K562 (cell line): ENCODE measurements around the gene SLK. TPM values are rescaled to one million over a fixed set of nuclear protein-coding genes. Genes with fewer than 3 reads are reported as not detected.

Experiments used
- ATAC-seq: fragments of 200-7000 bp; cut with Tn5 transposase; 3 replicates; pipeline ENCODE4 v1.9.1; 2020; ENCODE audit warnings: moderate library complexity
- BruUV-seq: library from RNA; stranded (reverse); fragments of 400-500 nt; replicated peaks from 2 replicates; lab custom pipeline; 2021; lab: Mats Ljungman, UMichigan
- CTCF ChIA-PET: fragments of 300-600 bp; formaldehyde crosslinking; extraction: SDS; loops from one replicate; lab custom pipeline; 2021; ENCODE audit warnings: low intra/inter-chr PET ratio; lab: Yijun Ruan, JAX
- POLR2A ChIA-PET: fragments of 300-600, 350-650 bp; sonication (Branson Sonifier 250); formaldehyde crosslinking; extraction: SDS; loops from one replicate; lab custom pipeline; 2021; ENCODE audit warnings: antibody characterized with exemption, inconsistent platforms; lab: Yijun Ruan, JAX
- DNase-seq, 4 experiments: peaks; one replicate each; pipeline versions ENCODE4 v3.0.0 to v3.0.0-alpha.2; 2011 to 2018; ENCODE audit warnings: low spot score in 3 of 4, mixed read lengths in 3 of 4; ENCODE audit errors: extremely low read depth in 1 of 4
- FAIRE-seq: peaks from 2 replicates; lab custom pipeline; 2011; peaks lifted over from hg19 to GRCh38; lab: Jason Lieb, UNC
- H2AFZ ChIP-seq: 2 replicates; pipeline ENCODE4 v1.6.0; 2011; ENCODE audit warnings: low read depth, low read length, control low read depth, inconsistent platforms
- H3K27ac ChIP-seq: fragments of 200-600 bp; 3 replicates; pipeline ENCODE4 v1.8.0; 2011; ENCODE audit warnings: low read depth, mild to moderate bottlenecking, control low read depth, inconsistent platforms, low read length, moderate library complexity, mixed read lengths; ENCODE audit errors: extremely low read depth
- H3K27me3 ChIP-seq, 2 experiments: fragments of 300-600 bp in 1 of 2; 2 replicates in 1 of 2; 3 replicates in 1 of 2; pipeline versions ENCODE4 v1.6.0 to v1.8.0; 2011; ENCODE audit warnings: inconsistent platforms in 2 of 2, low read length in 2 of 2, mild to moderate bottlenecking in 1 of 2, mixed read lengths in 1 of 2, moderate library complexity in 1 of 2; ENCODE audit not compliant: control insufficient read depth in 2 of 2, insufficient read depth in 2 of 2
- H3K36me3 ChIP-seq: fragments of 300-600 bp; 3 replicates; pipeline ENCODE4 v1.8.0; 2011; ENCODE audit warnings: mild to moderate bottlenecking, low read length, inconsistent platforms; ENCODE audit not compliant: control insufficient read depth, insufficient read depth
- H3K4me1 ChIP-seq, 2 experiments: fragments of 200-600 bp in 1 of 2; replicated peaks in 1 of 2; 2 replicates in 1 of 2; 3 replicates in 1 of 2; pipeline versions ENCODE4 v1.5.1 to v1.8.0; 2011; ENCODE audit warnings: inconsistent platforms in 2 of 2, low read length in 2 of 2, mild to moderate bottlenecking in 1 of 2, mixed read lengths in 1 of 2, moderate library complexity in 1 of 2; ENCODE audit not compliant: control insufficient read depth in 2 of 2, insufficient read depth in 2 of 2
- H3K4me2 ChIP-seq: 2 replicates; pipeline ENCODE4 v1.6.1; 2011; ENCODE audit warnings: low read length, control low read depth, inconsistent platforms, mixed read lengths; ENCODE audit not compliant: insufficient read depth
- H3K4me3 ChIP-seq: fragments of 200-600 bp; sonication (generic), shearing (Covaris generic); 2 replicates; pipeline ENCODE4 v1.5.1; 2016; ENCODE audit warnings: control low read depth, inconsistent platforms
- H3K79me2 ChIP-seq: fragments of 200-600 bp; 3 replicates; pipeline ENCODE4 v1.8.0; 2011; ENCODE audit warnings: low read length, inconsistent platforms; ENCODE audit not compliant: control insufficient read depth, insufficient read depth
- H3K9ac ChIP-seq, 2 experiments: 2 replicates each; pipeline versions ENCODE4 v1.6.0 to v1.6.1; 2011; ENCODE audit warnings: low read depth in 2 of 2, low read length in 2 of 2, control low read depth in 1 of 2, inconsistent platforms in 1 of 2, mild to moderate bottlenecking in 1 of 2, mixed read lengths in 1 of 2; ENCODE audit not compliant: insufficient read depth in 1 of 2
- H3K9me1 ChIP-seq: one replicate; pipeline ENCODE4 v1.6.0; 2011; ENCODE audit warnings: inconsistent platforms, mild to moderate bottlenecking, low read length, moderate library complexity; ENCODE audit not compliant: control insufficient read depth, insufficient read depth
- H3K9me3 ChIP-seq: replicated peaks from 2 replicates; pipeline ENCODE4 v1.5.1; 2011; ENCODE audit warnings: low read depth, low read length, inconsistent platforms; ENCODE audit not compliant: control insufficient read depth, insufficient read depth
- H4K20me1 ChIP-seq: replicated peaks from 2 replicates; pipeline ENCODE4 v1.6.1; 2011; ENCODE audit warnings: low read length, inconsistent platforms, mixed read lengths; ENCODE audit not compliant: control insufficient read depth, insufficient read depth
- BHLHE40 ChIP-seq: IDR thresholded peaks from 2 replicates; pipeline ENCODE4 v1.6.1; 2011; ENCODE audit warnings: low read length, improper control_type of control experiment
- BRD9 ChIP-seq: fragments of 450-650 bp; IDR thresholded peaks from 2 replicates; pipeline ENCODE4 v1.6.1; 2018; ENCODE audit warnings: low read depth; ENCODE audit not compliant: partially characterized antibody
- DACH1 ChIP-seq: fragments of 450-650 bp; IDR thresholded peaks from 2 replicates; pipeline ENCODE4 v1.6.1; 2018; ENCODE audit not compliant: partially characterized antibody
- HDAC8 ChIP-seq: fragments of 450-650 bp; IDR thresholded peaks from 2 replicates; pipeline ENCODE4 v1.6.1; 2016; ENCODE audit warnings: mild to moderate bottlenecking, missing genetic modification characterization, moderate library complexity, missing compliant biosample characterization
- PRPF4 ChIP-seq: fragments of 200-400 bp; formaldehyde crosslinking; IDR thresholded peaks from one replicate; pipeline ENCODE4 v1.6.1; 2017; ENCODE audit warnings: low read length, low read depth, mild to moderate bottlenecking; ENCODE audit not compliant: insufficient read depth, poor library complexity, severe bottlenecking
- RBM25 ChIP-seq: fragments of 200-400 bp; formaldehyde crosslinking; IDR thresholded peaks from 2 replicates; pipeline ENCODE4 v1.6.1; 2018; ENCODE audit warnings: low read length, low read depth, moderate library complexity; ENCODE audit not compliant: severe bottlenecking
- SREBF2 ChIP-seq: sonication (generic); formaldehyde crosslinking; IDR thresholded peaks from 2 replicates; pipeline ENCODE4 v1.4.0; 2020; ENCODE audit warnings: mild to moderate bottlenecking, missing genetic modification reagents
- TBL1XR1 ChIP-seq, 2 experiments: IDR thresholded peaks; 2 replicates each; pipeline ENCODE4 v1.6.1; 2012; ENCODE audit warnings: improper control_type of control experiment in 2 of 2, low read length in 2 of 2, mild to moderate bottlenecking in 1 of 2
- TSC22D4 ChIP-seq: fragments of 450-650 bp; IDR thresholded peaks from 2 replicates; pipeline ENCODE4 v1.6.1; 2016; ENCODE audit warnings: missing genetic modification characterization, missing biosample characterization, control low read depth
- ZFP1 ChIP-seq: fragments of 450-650 bp; formaldehyde crosslinking; IDR thresholded peaks from 2 replicates; pipeline ENCODE4 v1.4.0; 2020; ENCODE audit warnings: mild to moderate bottlenecking, mixed read lengths
- ZFP36 ChIP-seq: fragments of 150-350 bp; IDR thresholded peaks from 2 replicates; pipeline ENCODE4 v1.6.1; 2018; ENCODE audit warnings: low read length, low read depth; ENCODE audit not compliant: partially characterized antibody
- ZNF507 ChIP-seq: conservative IDR thresholded peaks from 2 replicates; pipeline ENCODE4 v1.6.1; 2017; ENCODE audit warnings: missing genetic modification characterization, missing compliant biosample characterization
- ZNF551 ChIP-seq: fragments of 250-450 bp; sonication (Bioruptor Pico); IDR thresholded peaks from 2 replicates; pipeline ENCODE4 v1.5.0; 2021; ENCODE audit warnings: mild to moderate bottlenecking, moderate library complexity
- WGBS: fragments of 100-300 bp; shearing (Covaris generic); methylation state at CpG from one replicate; pipeline ENCODE4 v1.1.6; 2016; ENCODE audit warnings: low coverage, mixed read lengths; ENCODE audit not compliant: insufficient coverage; ENCODE audit errors: missing lambda C conversion rate; 5-methylcytosine and 5-hydroxymethylcytosine counted together
- in situ Hi-C: fragments of 300-500 bp; cut with MboI; formaldehyde crosslinking; loops from 4 replicates; pipeline ENCODE4 v1.15.0; 2018; ENCODE audit warnings: inconsistent platforms, mixed read lengths
- intact Hi-C: fragments of 100-400 bp; cut with micrococcal nuclease; formaldehyde crosslinking; loops from 2 replicates; pipeline ENCODE4 v1.14.2; 2022
- polyA plus RNA-seq, 8 experiments: library from polyadenylated mRNA; depleted of rRNA in 4 of 8; stranded (reverse) in 5 of 8; unstranded in 3 of 8; fragments of >200 nt; fragmentation: Nextera tagmentation in 2 of 8; fragmentation: Illumina TruSeq in 1 of 8; extraction: Ambion mirVana in 2 of 8; extraction: Trizol in 1 of 8; gene quantifications; 2 replicates each; pipeline versions ENCODE4 v1.2.1 to v1.2.3, GENCODE V29; 2011 to 2014; ENCODE audit warnings: inconsistent platforms in 1 of 8, missing spikeins in 1 of 8
- total RNA-seq, 7 experiments: library from RNA; depleted of rRNA in 6 of 7; stranded (reverse); fragments of >200 nt in 6 of 7; fragmentation: Illumina TruSeq in 2 of 7; extraction: Trizol in 2 of 7; gene quantifications; 2 replicates each; pipeline versions ENCODE4 v1.2.1 to v1.2.3, GENCODE V29; 2011 to 2021; ENCODE audit warnings: low replicate concordance in 1 of 7
- TF ChIP-seq, protein P1 (sequence below): fragments of 450-650 bp; IDR thresholded peaks from 2 replicates; pipeline ENCODE4 v1.6.1; 2016; ENCODE audit warnings: borderline replicate concordance

SLK gene
- total and polyA plus RNA-seq, 9 of the 15 experiments (the other 6 are each of a cell fraction or from before 2014, with no cell fraction given), result 8.2 to 40.0 (median 23.4) TPM

DNA sequence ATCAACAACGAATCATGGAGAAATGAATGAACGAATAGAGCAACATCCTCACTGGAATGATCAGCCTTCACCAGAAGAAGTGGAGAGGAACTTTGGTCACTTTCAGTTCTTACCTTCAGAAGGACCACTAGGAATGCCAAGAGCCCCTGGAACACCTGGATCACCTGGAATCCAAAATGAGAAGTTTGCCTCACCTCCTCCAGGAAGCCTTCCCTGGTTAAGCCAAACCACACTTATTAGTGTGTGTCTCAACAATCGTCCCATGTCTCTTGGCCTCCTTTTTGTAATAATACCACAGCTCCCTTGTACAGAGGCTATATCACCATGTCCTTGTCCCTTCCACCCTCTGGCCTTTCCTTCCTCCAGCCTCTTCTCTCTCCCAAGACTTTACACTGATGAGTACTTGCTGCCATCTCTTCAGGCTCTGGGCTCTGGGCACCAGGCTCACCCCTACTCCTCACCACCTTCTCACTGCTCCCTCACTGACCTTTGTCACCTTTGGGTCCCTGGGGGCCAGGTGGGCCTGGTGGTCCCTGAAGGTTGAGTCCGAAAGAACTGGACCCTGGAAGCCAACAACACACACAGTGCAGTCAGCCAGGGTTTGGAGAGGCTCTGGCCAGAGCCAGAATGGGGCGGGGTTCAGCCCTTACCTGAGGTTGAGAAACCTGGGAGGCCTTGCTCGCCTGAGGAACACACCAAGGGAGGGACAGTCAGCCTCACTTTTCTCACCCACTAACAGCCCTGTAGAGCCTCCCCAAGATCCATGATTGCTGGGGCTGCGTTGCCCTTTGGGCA lies 72.2 kb downstream of the SLK start:
- ATAC-seq, result no peak
- no peaks in the 10 kb centered on the region for H3K9me1 ChIP-seq
- no TSS peak for BruUV-seq
- H3K4me2 ChIP-seq, result no peak overlapping the region
- POLR2A ChIA-PET, result interaction anchor here (0.6 kb wide), 1 partner anchor 98 kb away, joined by 3 read pairs; no protein-coding TSS in a partner anchor
- intact Hi-C loops, result no loop called here
- H3K4me1 ChIP-seq, result peaks cover 0 to 5% of the 10 kb centered on the region in 2 experiments; a peak in 2 of 5 replicates
- peaks cover 7 to 29% of the 10 kb centered on the region in 2 experiments; a peak in 3 of 5 replicates for H3K27me3 ChIP-seq
- no peaks in the 10 kb centered on the region for H3K9me3 ChIP-seq
- no peaks in the 10 kb centered on the region for H3K79me2 ChIP-seq
- no peaks in the 10 kb centered on the region for H4K20me1 ChIP-seq
- TF ChIP-seq ZFP36, result peak; percentile 92
- TF ChIP-seq RBM25, result peak; percentile 69
- TF ChIP-seq DACH1, result no peak
- H3K36me3 ChIP-seq, result no peaks in the 10 kb centered on the region
- FAIRE-seq, result no peak
- H3K27ac ChIP-seq, result no peak overlapping the region
- H3K9ac ChIP-seq, result no peak overlapping the region
- in situ Hi-C loops, result no loop called here
- no peak overlapping the region for H2AFZ ChIP-seq
- CTCF ChIA-PET, result no interaction called here
- no peak overlapping the region for H3K4me3 ChIP-seq
- WGBS, result 6% methylated on average over 6 of the region's 7 CpGs
- DNase-seq, result no peak

DNA sequence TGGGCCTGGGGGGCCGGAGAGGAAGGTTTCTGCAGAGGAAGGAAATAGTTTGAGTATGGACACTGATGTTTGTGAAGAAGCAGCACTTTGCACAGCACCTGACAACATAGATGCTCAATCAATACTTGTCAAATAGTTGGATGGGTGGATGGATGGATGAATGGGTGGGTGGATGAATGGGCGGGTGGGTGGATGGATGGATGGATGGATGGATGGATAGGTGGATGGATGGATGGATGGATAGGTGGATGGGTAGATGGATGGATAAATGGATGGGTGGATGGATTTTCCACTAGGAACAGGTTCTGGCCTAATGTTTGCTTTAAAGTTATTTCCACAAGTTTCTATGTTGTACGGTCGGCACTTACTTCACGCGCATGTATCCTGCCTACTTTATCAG lies 73.4 kb downstream of the SLK start:
- H3K4me3 ChIP-seq, result no peak overlapping the region
- in situ Hi-C loops (no loop called here), intact Hi-C loops (loop anchor here (10.0 kb wide), 1 partner anchor 156 kb away; no protein-coding TSS in a partner anchor)
- no peaks in the 10 kb centered on the region for H3K9me1 ChIP-seq
- WGBS, result 0% methylated on average over 5 of the region's 6 CpGs
- no peak overlapping the region for H3K27ac ChIP-seq
- FAIRE-seq (no peak), DNase-seq (no peak), ATAC-seq (no peak)
- H3K9ac ChIP-seq, result no peak overlapping the region
- H3K9me3 ChIP-seq, result no peaks in the 10 kb centered on the region
- H3K27me3 ChIP-seq, result peaks cover 7 to 34% of the 10 kb centered on the region in 2 experiments; a peak in 3 of 5 replicates
- ChIA-PET CTCF (no interaction called here), POLR2A (no interaction called here)
- no peak overlapping the region for H3K4me2 ChIP-seq
- H3K79me2 ChIP-seq, result no peaks in the 10 kb centered on the region
- peaks cover 0 to 5% of the 10 kb centered on the region in 2 experiments; a peak in 2 of 5 replicates for H3K4me1 ChIP-seq
- no TSS peak for BruUV-seq
- H2AFZ ChIP-seq, result no peak overlapping the region
- H3K36me3 ChIP-seq, result no peaks in the 10 kb centered on the region
- H4K20me1 ChIP-seq, result no peaks in the 10 kb centered on the region
- no peak for TF ChIP-seq ZNF507 (tag)
- no peak for TF ChIP-seq TSC22D4 (tag)
- no peak for TF ChIP-seq SREBF2 (CRISPR knock-in tag)
- no peak for TF ChIP-seq PRPF4
- TF ChIP-seq ZNF551, result no peak
- TF ChIP-seq ZFP1 (CRISPR knock-in tag), result no peak
- TF ChIP-seq BRD9, result no peak
- TF ChIP-seq HDAC8 (tag), result no peak
- no peak for TF ChIP-seq TBL1XR1 (IDR thresholded peaks at IDR 0.05; ENCODE audit: low read length in 2 of 2)
- TF ChIP-seq, protein P1, sequence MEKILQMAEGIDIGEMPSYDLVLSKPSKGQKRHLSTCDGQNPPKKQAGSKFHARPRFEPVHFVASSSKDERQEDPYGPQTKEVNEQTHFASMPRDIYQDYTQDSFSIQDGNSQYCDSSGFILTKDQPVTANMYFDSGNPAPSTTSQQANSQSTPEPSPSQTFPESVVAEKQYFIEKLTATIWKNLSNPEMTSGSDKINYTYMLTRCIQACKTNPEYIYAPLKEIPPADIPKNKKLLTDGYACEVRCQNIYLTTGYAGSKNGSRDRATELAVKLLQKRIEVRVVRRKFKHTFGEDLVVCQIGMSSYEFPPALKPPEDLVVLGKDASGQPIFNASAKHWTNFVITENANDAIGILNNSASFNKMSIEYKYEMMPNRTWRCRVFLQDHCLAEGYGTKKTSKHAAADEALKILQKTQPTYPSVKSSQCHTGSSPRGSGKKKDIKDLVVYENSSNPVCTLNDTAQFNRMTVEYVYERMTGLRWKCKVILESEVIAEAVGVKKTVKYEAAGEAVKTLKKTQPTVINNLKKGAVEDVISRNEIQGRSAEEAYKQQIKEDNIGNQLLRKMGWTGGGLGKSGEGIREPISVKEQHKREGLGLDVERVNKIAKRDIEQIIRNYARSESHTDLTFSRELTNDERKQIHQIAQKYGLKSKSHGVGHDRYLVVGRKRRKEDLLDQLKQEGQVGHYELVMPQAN, result no peak
- TF ChIP-seq BHLHE40, result no peak
